HCT116 (cell line): ENCODE data around the gene IL22RA1. TPM values are rescaled to one million over a fixed set of nuclear protein-coding genes. Genes with fewer than 3 reads are reported as not detected.

Experiments used
- ATAC-seq: fragments of 200-7000 bp; cut with Tn5 transposase; 2 replicates; pipeline ENCODE4 v1.9.1; 2020; ENCODE audit warnings: mild to moderate bottlenecking, moderate library complexity
- BruUV-seq: library from RNA; stranded (reverse); fragments of 400-500 nt; replicated peaks from 2 replicates; lab custom pipeline; 2021; lab: Mats Ljungman, UMichigan
- CTCF ChIA-PET: fragments of 300-600 bp; sonication (Branson Sonifier 250); formaldehyde crosslinking; loops from one replicate; lab custom pipeline; 2021; ENCODE audit warnings: antibody characterized with exemption; lab: Charles Lee
- POLR2A ChIA-PET: fragments of 300-600, 350-600 bp; sonication (Branson Sonifier 250); formaldehyde crosslinking; loops from one replicate; lab custom pipeline; 2021; ENCODE audit warnings: antibody characterized with exemption; lab: Charles Lee
- RAD21 ChIA-PET, 2 experiments: fragments of 300-600 bp; sonication (Branson Sonifier 250); formaldehyde crosslinking; loops; one replicate each; lab custom pipeline; 2023; ENCODE audit warnings: low total read pairs in 2 of 2; ENCODE audit not compliant: uncharacterized antibody in 2 of 2, unreplicated experiment in 2 of 2, low non-redundant PET in 1 of 2; lab: Charles Lee
- DNase-seq: peaks from one replicate; pipeline ENCODE4 v3.0.0-alpha.2; 2010; ENCODE audit warnings: low read depth, low spot score
- H2AFZ ChIP-seq: fragments of 200-600 bp; shearing (Covaris generic), sonication (generic); 2 replicates; pipeline ENCODE4 v1.6.1; 2017; ENCODE audit warnings: low read depth, mixed run types, mixed read lengths, antibody characterized with exemption, low read length; ENCODE audit not compliant: poor library complexity, severe bottlenecking
- H3K27ac ChIP-seq: 2 replicates; pipeline ENCODE4 v1.5.1; 2012; ENCODE audit warnings: low read depth, low read length
- H3K27me3 ChIP-seq: fragments of 200-600 bp; sonication (generic); 2 replicates; pipeline ENCODE4 v1.6.1; 2016; ENCODE audit warnings: mixed run types, low read length, mixed read lengths; ENCODE audit not compliant: insufficient read depth
- H3K36me3 ChIP-seq, 2 experiments: fragments of 200-500 bp in 1 of 2; fragments of 200-600 bp in 1 of 2; sonication (Bioruptor generic) in 1 of 2; sonication (generic) in 1 of 2; 2 replicates each; pipeline versions ENCODE4 v1.5.1 to v1.6.1; 2014 to 2016; ENCODE audit warnings: low read length in 2 of 2, inconsistent platforms in 1 of 2, mixed read lengths in 1 of 2, mixed run types in 1 of 2; ENCODE audit not compliant: insufficient read depth in 2 of 2, control insufficient read depth in 1 of 2
- H3K4me1 ChIP-seq, 2 experiments: fragments of 200-600 bp in 1 of 2; sonication (generic) in 1 of 2; 2 replicates each; pipeline versions ENCODE4 v1.5.1 to v1.6.1; 2012 to 2017; ENCODE audit warnings: low read length in 2 of 2, inconsistent platforms in 1 of 2, mild to moderate bottlenecking in 1 of 2, mixed read lengths in 1 of 2, mixed run types in 1 of 2, moderate library complexity in 1 of 2; ENCODE audit not compliant: insufficient read depth in 2 of 2, control insufficient read depth in 1 of 2
- H3K4me2 ChIP-seq: fragments of 200-600 bp; sonication (generic); 2 replicates; pipeline ENCODE4 v1.6.1; 2017; ENCODE audit warnings: mixed run types, low read length, mixed read lengths
- H3K4me3 ChIP-seq, 2 experiments: fragments of 200-600 bp in 1 of 2; sonication (generic) in 1 of 2; replicated peaks in 1 of 2; 2 replicates each; pipeline ENCODE4 v1.5.1; 2011 to 2016; ENCODE audit warnings: low read length in 2 of 2, control low read depth in 1 of 2, low read depth in 1 of 2, mild to moderate bottlenecking in 1 of 2, mixed read lengths in 1 of 2, mixed run types in 1 of 2
- H3K79me2 ChIP-seq: fragments of 200-600 bp; sonication (generic); 2 replicates; pipeline ENCODE4 v1.6.1; 2017; ENCODE audit warnings: mild to moderate bottlenecking, mixed run types, low read length, moderate library complexity, mixed read lengths; ENCODE audit not compliant: insufficient read depth
- H3K9ac ChIP-seq: fragments of 200-600 bp; sonication (generic); 2 replicates; pipeline ENCODE4 v1.6.1; 2016; ENCODE audit warnings: low read length, mixed read lengths
- H3K9me2 ChIP-seq: fragments of 200-600 bp; sonication (generic), shearing (Covaris generic); 2 replicates; pipeline ENCODE4 v1.6.1; 2017; ENCODE audit warnings: mixed run types, mild to moderate bottlenecking, moderate library complexity; ENCODE audit not compliant: insufficient read depth
- H3K9me3 ChIP-seq, 2 experiments: fragments of 200-500 bp in 1 of 2; fragments of 200-600 bp in 1 of 2; sonication (Bioruptor generic) in 1 of 2; sonication (generic) in 1 of 2; 2 replicates each; pipeline ENCODE4 v1.6.1; 2014 to 2017; ENCODE audit warnings: low read length in 2 of 2, mixed read lengths in 2 of 2, inconsistent platforms in 1 of 2, low read depth in 1 of 2, mild to moderate bottlenecking in 1 of 2, mixed run types in 1 of 2, moderate library complexity in 1 of 2; ENCODE audit not compliant: control insufficient read depth in 1 of 2, insufficient read depth in 1 of 2
- H4K20me1 ChIP-seq: fragments of 200-600 bp; sonication (generic), shearing (Covaris generic); 2 replicates; pipeline ENCODE4 v1.6.1; 2017; ENCODE audit warnings: mixed run types, mild to moderate bottlenecking, moderate library complexity; ENCODE audit not compliant: insufficient read depth
- CBX3 ChIP-seq: IDR thresholded peaks from 2 replicates; pipeline ENCODE4 v1.6.1; 2012; ENCODE audit warnings: low read depth
- CEBPB ChIP-seq: IDR thresholded peaks from 2 replicates; pipeline ENCODE4 v1.6.1; 2012; ENCODE audit warnings: low read depth
- EGR1 ChIP-seq: IDR thresholded peaks from 2 replicates; pipeline ENCODE4 v1.6.1; 2012; ENCODE audit warnings: low read depth
- ELF1 ChIP-seq: IDR thresholded peaks from 2 replicates; pipeline ENCODE4 v1.6.1; 2012; ENCODE audit warnings: low read depth, borderline replicate concordance
- EZH2 ChIP-seq: fragments of 200-600 bp; sonication (generic); IDR thresholded peaks from 2 replicates; pipeline ENCODE4 v1.6.1; 2017; ENCODE audit warnings: antibody characterized with exemption, mixed run types
- EZH2phosphoT487 ChIP-seq: fragments of 200-600 bp; IDR thresholded peaks from 2 replicates; pipeline ENCODE4 v1.6.1; 2018; ENCODE audit warnings: antibody characterized with exemption, borderline replicate concordance
- FOSL1 ChIP-seq: IDR thresholded peaks from 2 replicates; pipeline ENCODE4 v1.6.1; 2012; ENCODE audit warnings: low read depth
- JUND ChIP-seq: IDR thresholded peaks from 2 replicates; pipeline ENCODE4 v1.6.1; 2012
- POLR2A ChIP-seq: IDR thresholded peaks from 2 replicates; pipeline ENCODE4 v1.7.0; 2011; ENCODE audit warnings: borderline replicate concordance; ENCODE audit not compliant: insufficient read depth, insufficient read length; ENCODE audit errors: extremely low read depth
- RAD21 ChIP-seq: IDR thresholded peaks from 2 replicates; pipeline ENCODE4 v1.6.1; 2012; ENCODE audit warnings: low read depth, mild to moderate bottlenecking
- SIN3A ChIP-seq: IDR thresholded peaks from 2 replicates; pipeline ENCODE4 v1.6.1; 2012; ENCODE audit warnings: low read depth
- SP1 ChIP-seq: IDR thresholded peaks from 2 replicates; pipeline ENCODE4 v1.6.1; 2012; ENCODE audit warnings: low read depth
- SRF ChIP-seq: IDR thresholded peaks from 2 replicates; pipeline ENCODE4 v1.6.1; 2012; ENCODE audit warnings: low read depth
- YY1 ChIP-seq: IDR thresholded peaks from 2 replicates; pipeline ENCODE4 v1.6.1; 2011; ENCODE audit warnings: low read length, low read depth, moderate library complexity, mild to moderate bottlenecking; ENCODE audit not compliant: insufficient replicate concordance; ENCODE audit errors: extremely low read depth
- ZNF274 ChIP-seq: fragments of 200-500 bp; sonication (Bioruptor generic); IDR thresholded peaks from 2 replicates; pipeline ENCODE4 v1.6.1; 2014; ENCODE audit warnings: mild to moderate bottlenecking, low read depth, low read length, inconsistent platforms
- intact Hi-C: fragments of 100-400 bp; cut with micrococcal nuclease; formaldehyde crosslinking; loops from 2 replicates; pipeline ENCODE4 v1.10.0; 2022
- total RNA-seq: library from RNA; stranded (reverse); gene quantifications from one replicate; pipeline ENCODE4 v1.2.1, GENCODE V29; 2021; ENCODE audit not compliant: unreplicated experiment
- TF ChIP-seq, protein P1 (sequence below): IDR thresholded peaks from 2 replicates; pipeline ENCODE4 v1.6.1; 2012
- TF ChIP-seq, protein P2 (sequence below): IDR thresholded peaks from 2 replicates; pipeline ENCODE4 v1.6.1; 2012
- TF ChIP-seq, protein P3 (sequence below): IDR thresholded peaks from 2 replicates; pipeline ENCODE4 v1.6.1; 2011; ENCODE audit warnings: mild to moderate bottlenecking, low read length, moderate library complexity; ENCODE audit not compliant: insufficient replicate concordance; ENCODE audit errors: extremely low read depth
- TF ChIP-seq, protein P4 (sequence below), 3 experiments: fragments of 200-600 bp in 1 of 3; sonication (generic) in 1 of 3; IDR thresholded peaks in 2 of 3; conservative IDR thresholded peaks in 1 of 3; 2 replicates each; pipeline ENCODE4 v1.5.1; 2012 to 2017; ENCODE audit warnings: low read depth in 2 of 3, low read length in 2 of 3, antibody characterized with exemption in 1 of 3, borderline replicate concordance in 1 of 3, control low read depth in 1 of 3, mild to moderate bottlenecking in 1 of 3, mixed read lengths in 1 of 3, mixed run types in 1 of 3, moderate library complexity in 1 of 3; ENCODE audit not compliant: insufficient read depth in 1 of 3

IL22RA1 gene
- total RNA-seq, 1 experiment from 2014 or later: 2.1 TPM

DNA sequence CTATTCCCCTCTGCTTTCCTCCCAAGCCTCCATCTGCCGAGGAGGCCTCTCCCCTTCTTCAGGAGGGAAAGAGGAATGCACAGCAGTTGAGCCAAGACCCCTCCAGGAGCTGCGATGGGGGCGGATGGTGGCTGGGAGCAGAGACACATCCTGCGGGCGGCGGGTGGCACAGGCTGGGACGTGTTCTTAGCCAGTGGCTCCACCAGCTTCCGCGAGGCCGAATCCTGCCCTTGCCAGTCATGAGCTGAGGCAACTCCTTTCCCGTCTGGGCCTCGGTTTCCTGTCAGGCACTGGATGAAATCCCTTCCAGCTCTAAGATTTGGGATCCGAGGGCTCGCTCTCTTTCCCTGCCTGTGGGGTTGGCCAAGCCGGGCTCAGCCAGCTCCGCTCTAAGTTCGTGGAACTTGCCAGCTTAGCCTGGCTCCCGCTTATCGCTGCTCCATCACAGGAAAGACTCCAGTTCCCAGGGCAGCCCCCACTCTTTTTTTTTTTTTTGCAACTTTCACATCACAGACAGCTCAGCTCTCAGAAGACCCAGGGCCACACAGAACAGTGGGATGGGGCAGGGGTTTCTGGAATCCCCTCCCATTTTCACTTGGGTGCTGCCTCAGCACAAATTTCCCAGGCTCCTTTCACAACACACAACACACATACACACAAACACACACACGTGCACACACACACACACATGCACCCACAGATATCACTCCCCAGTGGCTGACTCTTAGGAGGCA is 31.5 kb downstream of the IL22RA1 start:
- DNase-seq (no peak), ATAC-seq (no peak)
- H3K9ac ChIP-seq: no peak overlapping the region
- no peaks in the 10 kb centered on the region for H3K9me2 ChIP-seq
- H3K4me3 ChIP-seq: no peak overlapping the region
- intact Hi-C loops: no loop called here
- POLR2A ChIA-PET: no interaction called here
- no TSS peak for BruUV-seq
- H3K4me2 ChIP-seq: no peak overlapping the region
- RAD21 ChIA-PET: no interaction called here
- H3K27ac ChIP-seq: no peak overlapping the region
- peaks cover 9 to 36% of the 10 kb centered on the region in 2 experiments for H3K4me1 ChIP-seq
- H3K79me2 ChIP-seq: no peaks in the 10 kb centered on the region; the same call in 1 of the 2 replicates
- H3K27me3 ChIP-seq: no peaks in the 10 kb centered on the region
- no peak overlapping the region for H2AFZ ChIP-seq
- no peaks in the 10 kb centered on the region for H3K9me3 ChIP-seq
- H3K36me3 ChIP-seq: no peaks in the 10 kb centered on the region
- TF ChIP-seq, protein P1, sequence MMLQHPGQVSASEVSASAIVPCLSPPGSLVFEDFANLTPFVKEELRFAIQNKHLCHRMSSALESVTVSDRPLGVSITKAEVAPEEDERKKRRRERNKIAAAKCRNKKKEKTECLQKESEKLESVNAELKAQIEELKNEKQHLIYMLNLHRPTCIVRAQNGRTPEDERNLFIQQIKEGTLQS: no peak
- TF ChIP-seq JUND (no peak), EGR1 (no peak), ELF1 (no peak), FOSL1 (no peak), POLR2A (no peak), CEBPB (no peak), EZH2 (no peak), EZH2phosphoT487 (no peak), SIN3A (no peak), ZNF274 (no peak), RAD21 (no peak), YY1 (no peak), SP1 (no peak), SRF (no peak), CBX3 (no peak)
- TF ChIP-seq, protein P2, sequence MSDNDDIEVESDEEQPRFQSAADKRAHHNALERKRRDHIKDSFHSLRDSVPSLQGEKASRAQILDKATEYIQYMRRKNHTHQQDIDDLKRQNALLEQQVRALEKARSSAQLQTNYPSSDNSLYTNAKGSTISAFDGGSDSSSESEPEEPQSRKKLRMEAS: no peak
- TF ChIP-seq, protein P3, sequence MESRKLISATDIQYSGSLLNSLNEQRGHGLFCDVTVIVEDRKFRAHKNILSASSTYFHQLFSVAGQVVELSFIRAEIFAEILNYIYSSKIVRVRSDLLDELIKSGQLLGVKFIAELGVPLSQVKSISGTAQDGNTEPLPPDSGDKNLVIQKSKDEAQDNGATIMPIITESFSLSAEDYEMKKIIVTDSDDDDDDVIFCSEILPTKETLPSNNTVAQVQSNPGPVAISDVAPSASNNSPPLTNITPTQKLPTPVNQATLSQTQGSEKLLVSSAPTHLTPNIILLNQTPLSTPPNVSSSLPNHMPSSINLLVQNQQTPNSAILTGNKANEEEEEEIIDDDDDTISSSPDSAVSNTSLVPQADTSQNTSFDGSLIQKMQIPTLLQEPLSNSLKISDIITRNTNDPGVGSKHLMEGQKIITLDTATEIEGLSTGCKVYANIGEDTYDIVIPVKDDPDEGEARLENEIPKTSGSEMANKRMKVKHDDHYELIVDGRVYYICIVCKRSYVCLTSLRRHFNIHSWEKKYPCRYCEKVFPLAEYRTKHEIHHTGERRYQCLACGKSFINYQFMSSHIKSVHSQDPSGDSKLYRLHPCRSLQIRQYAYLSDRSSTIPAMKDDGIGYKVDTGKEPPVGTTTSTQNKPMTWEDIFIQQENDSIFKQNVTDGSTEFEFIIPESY: no peak
- TF ChIP-seq, protein P4, sequence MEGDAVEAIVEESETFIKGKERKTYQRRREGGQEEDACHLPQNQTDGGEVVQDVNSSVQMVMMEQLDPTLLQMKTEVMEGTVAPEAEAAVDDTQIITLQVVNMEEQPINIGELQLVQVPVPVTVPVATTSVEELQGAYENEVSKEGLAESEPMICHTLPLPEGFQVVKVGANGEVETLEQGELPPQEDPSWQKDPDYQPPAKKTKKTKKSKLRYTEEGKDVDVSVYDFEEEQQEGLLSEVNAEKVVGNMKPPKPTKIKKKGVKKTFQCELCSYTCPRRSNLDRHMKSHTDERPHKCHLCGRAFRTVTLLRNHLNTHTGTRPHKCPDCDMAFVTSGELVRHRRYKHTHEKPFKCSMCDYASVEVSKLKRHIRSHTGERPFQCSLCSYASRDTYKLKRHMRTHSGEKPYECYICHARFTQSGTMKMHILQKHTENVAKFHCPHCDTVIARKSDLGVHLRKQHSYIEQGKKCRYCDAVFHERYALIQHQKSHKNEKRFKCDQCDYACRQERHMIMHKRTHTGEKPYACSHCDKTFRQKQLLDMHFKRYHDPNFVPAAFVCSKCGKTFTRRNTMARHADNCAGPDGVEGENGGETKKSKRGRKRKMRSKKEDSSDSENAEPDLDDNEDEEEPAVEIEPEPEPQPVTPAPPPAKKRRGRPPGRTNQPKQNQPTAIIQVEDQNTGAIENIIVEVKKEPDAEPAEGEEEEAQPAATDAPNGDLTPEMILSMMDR (IDR thresholded peaks at IDR 0.05 in 2 of 3, conservative IDR thresholded peaks at IDR 0.05 in 1 of 3; ENCODE audit: borderline replicate concordance in 1 of 3, insufficient read depth in 1 of 3, low read depth in 2 of 3, low read length in 2 of 3): no peak
- CTCF ChIA-PET: interaction anchor here (1.3 kb wide), 1 partner anchor 280 kb away, joined by 3 read pairs; no protein-coding TSS in a partner anchor
- H4K20me1 ChIP-seq: no peaks in the 10 kb centered on the region
